Lower lobe of right lung (tissue), 2 donors: Measurements from ENCODE around the gene CALHM5. TPM values are rescaled to one million over a fixed set of nuclear protein-coding genes. Genes with fewer than 3 reads are reported as not detected.

Experiments used
- ATAC-seq, 2 donors: fragments of 200-7000 bp; cut with Tn5 transposase; one replicate each; pipeline ENCODE4 v1.9.1; 2020 to 2022; ENCODE audit warnings: mild to moderate bottlenecking in 2 of 2, moderate library complexity in 2 of 2
- DNase-seq: peaks from one replicate; pipeline ENCODE4 v3.0.0-alpha.2; 2020
- H3K27ac ChIP-seq: fragments of 200-600 bp; one replicate; pipeline ENCODE4 v1.8.0; 2022
- H3K27me3 ChIP-seq: fragments of 200-600 bp; one replicate; pipeline ENCODE4 v1.8.0; 2022; ENCODE audit warnings: low read depth
- H3K36me3 ChIP-seq: fragments of 200-600 bp; one replicate; pipeline ENCODE4 v1.8.0; 2022; ENCODE audit warnings: mild to moderate bottlenecking
- H3K4me1 ChIP-seq: fragments of 200-600 bp; one replicate; pipeline ENCODE4 v1.8.0; 2022
- H3K4me3 ChIP-seq: fragments of 200-600 bp; one replicate; pipeline ENCODE4 v1.8.0; 2022; ENCODE audit warnings: mild to moderate bottlenecking
- H3K9me3 ChIP-seq: fragments of 200-600 bp; one replicate; pipeline ENCODE4 v1.8.0; 2022
- intact Hi-C: fragments of 100-400 bp; cut with DNase I; formaldehyde crosslinking; loops from one replicate; pipeline ENCODE4 v1.11.0; 2022
- total RNA-seq: library from RNA; stranded (reverse); fragmentation: NEBNext Ultra II Directional; extraction: Animal tissue kit (Norgen Biotek cat#: 25700); gene quantifications from one replicate; pipeline ENCODE4 v1.2.1, GENCODE V29; 2021
- TF ChIP-seq, protein P1 (sequence below): fragments of 200-600 bp; IDR thresholded peaks from one replicate; pipeline ENCODE4 v1.8.0; 2022; ENCODE audit warnings: antibody characterized with exemption, mild to moderate bottlenecking
- donor health status: DM: no; HTN: yes; CAD: no; lungs with severe emphysema.

CALHM5 gene
- total RNA-seq, 1 donor from 2014 or later = 1.9 TPM

DNA sequence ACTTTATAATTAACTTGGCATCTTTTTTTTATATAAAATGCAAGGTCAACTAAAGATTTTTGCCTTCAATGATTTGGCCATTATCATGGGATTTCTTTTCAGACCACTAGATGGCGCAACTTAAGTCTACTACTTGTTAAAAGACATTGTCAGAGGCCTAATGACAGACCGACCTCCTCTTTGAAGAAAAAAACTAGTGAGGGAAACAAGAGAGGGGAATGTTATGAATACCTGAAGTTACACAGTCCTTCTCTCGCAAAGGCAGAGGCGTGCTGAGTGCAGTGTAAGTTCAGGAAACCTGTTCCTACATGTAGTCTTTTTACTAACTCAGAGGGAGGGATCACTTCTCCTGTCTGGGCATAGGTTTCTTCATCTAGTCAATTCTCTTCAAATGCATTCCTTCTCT is 24.8 kb downstream of the CALHM5 start:
- no peaks in the 10 kb centered on the region for H3K36me3 ChIP-seq
- H3K9me3 ChIP-seq = no peaks in the 10 kb centered on the region
- no peak overlapping the region for H3K27ac ChIP-seq
- TF ChIP-seq, protein P1, sequence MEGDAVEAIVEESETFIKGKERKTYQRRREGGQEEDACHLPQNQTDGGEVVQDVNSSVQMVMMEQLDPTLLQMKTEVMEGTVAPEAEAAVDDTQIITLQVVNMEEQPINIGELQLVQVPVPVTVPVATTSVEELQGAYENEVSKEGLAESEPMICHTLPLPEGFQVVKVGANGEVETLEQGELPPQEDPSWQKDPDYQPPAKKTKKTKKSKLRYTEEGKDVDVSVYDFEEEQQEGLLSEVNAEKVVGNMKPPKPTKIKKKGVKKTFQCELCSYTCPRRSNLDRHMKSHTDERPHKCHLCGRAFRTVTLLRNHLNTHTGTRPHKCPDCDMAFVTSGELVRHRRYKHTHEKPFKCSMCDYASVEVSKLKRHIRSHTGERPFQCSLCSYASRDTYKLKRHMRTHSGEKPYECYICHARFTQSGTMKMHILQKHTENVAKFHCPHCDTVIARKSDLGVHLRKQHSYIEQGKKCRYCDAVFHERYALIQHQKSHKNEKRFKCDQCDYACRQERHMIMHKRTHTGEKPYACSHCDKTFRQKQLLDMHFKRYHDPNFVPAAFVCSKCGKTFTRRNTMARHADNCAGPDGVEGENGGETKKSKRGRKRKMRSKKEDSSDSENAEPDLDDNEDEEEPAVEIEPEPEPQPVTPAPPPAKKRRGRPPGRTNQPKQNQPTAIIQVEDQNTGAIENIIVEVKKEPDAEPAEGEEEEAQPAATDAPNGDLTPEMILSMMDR = peak; percentile 76
- intact Hi-C loops = no loop called here
- H3K4me3 ChIP-seq = no peak overlapping the region
- peaks cover 7% of the 10 kb centered on the region for H3K27me3 ChIP-seq
- ATAC-seq = peak; percentile 61 to 63
- H3K4me1 ChIP-seq = no peaks in the 10 kb centered on the region
- no peak for DNase-seq

DNA sequence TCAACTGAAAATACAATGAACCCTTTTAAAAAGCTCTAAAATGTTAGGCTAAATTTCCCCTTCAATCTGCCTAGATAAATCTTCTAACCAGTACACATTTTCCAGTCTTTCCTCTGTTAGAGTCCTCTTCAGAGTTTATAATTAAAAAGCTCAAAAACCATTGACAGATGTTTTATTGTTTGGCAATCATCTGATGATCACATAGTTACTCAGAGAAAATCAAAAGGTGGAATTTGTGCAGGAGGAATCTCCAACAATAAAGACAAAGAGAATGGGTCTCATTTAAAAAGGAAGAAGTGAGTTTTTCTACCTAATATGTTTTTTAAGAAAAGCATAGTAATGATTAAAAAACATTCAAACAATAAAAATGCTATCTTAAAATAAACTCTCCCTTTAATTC is 31.0 kb downstream of the CALHM5 start:
- no peaks in the 10 kb centered on the region for H3K4me1 ChIP-seq
- no peaks in the 10 kb centered on the region for H3K9me3 ChIP-seq
- intact Hi-C loops = no loop called here
- no peaks in the 10 kb centered on the region for H3K36me3 ChIP-seq
- no peak for DNase-seq
- TF ChIP-seq, protein P1 = no peak
- H3K27ac ChIP-seq = no peak overlapping the region
- no peak for ATAC-seq
- H3K27me3 ChIP-seq = peaks cover 7% of the 10 kb centered on the region
- no peak overlapping the region for H3K4me3 ChIP-seq

DNA sequence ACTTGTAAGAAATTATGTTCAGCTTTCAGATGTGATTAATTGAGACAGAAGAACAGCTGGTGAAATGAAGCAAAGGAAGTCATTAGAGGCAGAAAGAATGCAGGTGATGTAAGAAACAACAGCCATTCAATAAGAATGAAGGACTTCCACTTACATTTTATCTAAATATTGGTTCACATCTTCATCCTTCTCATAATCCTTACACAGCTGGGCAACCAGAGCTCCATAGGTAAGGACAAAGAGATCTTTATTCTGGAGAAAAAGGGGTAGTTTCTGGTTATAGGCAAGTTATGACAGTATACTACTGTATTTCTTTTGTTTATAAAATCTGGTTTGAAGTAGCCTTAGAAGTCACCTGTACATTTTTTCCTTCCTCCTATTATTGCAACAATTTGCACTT is 31.7 kb downstream of the CALHM5 start:
- no peak for ATAC-seq
- intact Hi-C loops = no loop called here
- H3K9me3 ChIP-seq = no peaks in the 10 kb centered on the region
- H3K27me3 ChIP-seq = peaks cover 7% of the 10 kb centered on the region
- TF ChIP-seq, protein P1 = no peak
- no peak overlapping the region for H3K4me3 ChIP-seq
- H3K36me3 ChIP-seq = no peaks in the 10 kb centered on the region
- no peak for DNase-seq
- no peak overlapping the region for H3K27ac ChIP-seq
- H3K4me1 ChIP-seq = no peaks in the 10 kb centered on the region

GRCh38 chr6:116545651-116546050 is 34.2 kb downstream of the CALHM5 start, which contains the start of gene TRAPPC3L:
Gene TRAPPC3L, minus strand, starts transcription at chr6:116545684. Its CDS starts 170 bp downstream, at chr6:116545514.
- TF ChIP-seq, protein P1 = no peak
- H3K4me1 ChIP-seq = no peaks in the 10 kb centered on the region
- intact Hi-C loops = no loop called here

DNA sequence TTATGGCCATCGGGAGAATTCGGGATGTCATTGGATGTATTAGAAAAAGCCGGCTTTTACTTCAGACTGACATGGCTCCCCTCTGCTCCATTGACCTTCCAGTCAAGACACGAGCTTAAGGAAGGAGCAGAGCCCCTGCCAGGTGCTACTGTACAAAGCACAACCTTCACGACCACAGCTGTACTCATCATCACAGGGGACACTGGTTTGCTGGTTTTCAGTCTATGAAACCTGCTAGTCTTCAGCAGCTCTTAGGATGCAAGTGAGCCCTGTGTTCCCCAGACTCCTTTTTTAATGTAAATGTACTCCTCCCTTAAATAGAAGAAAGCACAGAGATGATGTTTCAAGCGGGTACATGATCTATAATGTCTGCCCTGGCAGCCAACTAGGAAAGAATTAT is 35.9 kb downstream of the CALHM5 start:
- H3K4me3 ChIP-seq = no peak overlapping the region
- ATAC-seq (no peak), DNase-seq (no peak)
- H3K27ac ChIP-seq = no peak overlapping the region
- no peaks in the 10 kb centered on the region for H3K4me1 ChIP-seq
- TF ChIP-seq, protein P1 = no peak
- no peaks in the 10 kb centered on the region for H3K9me3 ChIP-seq
- H3K27me3 ChIP-seq = no peaks in the 10 kb centered on the region
- H3K36me3 ChIP-seq = no peaks in the 10 kb centered on the region
- intact Hi-C loops = no loop called here

More at GRCh38 chr6:116545651-116546050, 34.2 kb downstream of the CALHM5 start, which contains the start of gene TRAPPC3L:
- ATAC-seq (no peak), DNase-seq (no peak)
- Histone ChIP-seq H3K27ac (no peak within 1 kb of the TSS), H3K27me3 (peaks cover 1% of the 10 kb centered on the region), H3K9me3 (no peaks in the 10 kb centered on the region), H3K4me3 (no peak within 1 kb of the TSS), H3K36me3 (no peaks in the 10 kb centered on the region)

- TF ChIP-seq, protein P1 = no peak
- no peak for ATAC-seq
- no peak for DNase-seq
- intact Hi-C loops = no loop called here
- H3K27me3 ChIP-seq = no peaks in the 10 kb centered on the region
- no peaks in the 10 kb centered on the region for H3K9me3 ChIP-seq
- no peak overlapping the region for H3K27ac ChIP-seq
- no peaks in the 10 kb centered on the region for H3K4me1 ChIP-seq
- H3K36me3 ChIP-seq = no peaks in the 10 kb centered on the region
- H3K4me3 ChIP-seq = no peak overlapping the region
These were observed 39.4 kb downstream of the CALHM5 start for GRCh38 chr6:116550796-116551195.
